Measurements from ENCODE around the gene POPDC3.
A peak's percentile ranks its signal among the peaks of the same experiment; 100 is the strongest.

The POPDC3 gene

GRCh38 chr6:105151644-105152043 is 28.2 kb downstream of the POPDC3 start:
- DNase-seq (ENCODE audit: low spot score), result no peak

DNA sequence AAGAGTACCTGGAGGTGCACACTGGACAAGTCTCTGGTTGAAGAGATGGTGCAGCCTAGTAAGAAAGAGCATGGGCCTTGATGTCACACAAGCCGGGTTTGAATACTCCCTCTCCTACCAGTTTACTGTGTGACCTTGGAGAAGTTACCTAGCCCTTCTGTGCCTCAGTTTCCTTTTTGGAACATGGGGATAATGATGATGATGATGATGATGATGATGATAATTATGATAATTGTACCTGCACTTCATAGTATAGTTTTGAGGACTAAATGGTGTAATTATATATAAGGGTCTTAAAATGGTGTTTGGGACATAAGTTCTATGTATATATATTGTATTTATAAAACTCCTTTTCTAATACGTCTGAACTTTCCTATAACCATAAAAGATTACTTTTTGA is 41.7 kb downstream of the POPDC3 start:
- DNase-seq (ENCODE audit: low spot score), result no peak

GRCh38 chr6:105137388-105137787 is 42.4 kb downstream of the POPDC3 start:
- peak; percentile 9 for DNase-seq (ENCODE audit: low spot score)

DNA sequence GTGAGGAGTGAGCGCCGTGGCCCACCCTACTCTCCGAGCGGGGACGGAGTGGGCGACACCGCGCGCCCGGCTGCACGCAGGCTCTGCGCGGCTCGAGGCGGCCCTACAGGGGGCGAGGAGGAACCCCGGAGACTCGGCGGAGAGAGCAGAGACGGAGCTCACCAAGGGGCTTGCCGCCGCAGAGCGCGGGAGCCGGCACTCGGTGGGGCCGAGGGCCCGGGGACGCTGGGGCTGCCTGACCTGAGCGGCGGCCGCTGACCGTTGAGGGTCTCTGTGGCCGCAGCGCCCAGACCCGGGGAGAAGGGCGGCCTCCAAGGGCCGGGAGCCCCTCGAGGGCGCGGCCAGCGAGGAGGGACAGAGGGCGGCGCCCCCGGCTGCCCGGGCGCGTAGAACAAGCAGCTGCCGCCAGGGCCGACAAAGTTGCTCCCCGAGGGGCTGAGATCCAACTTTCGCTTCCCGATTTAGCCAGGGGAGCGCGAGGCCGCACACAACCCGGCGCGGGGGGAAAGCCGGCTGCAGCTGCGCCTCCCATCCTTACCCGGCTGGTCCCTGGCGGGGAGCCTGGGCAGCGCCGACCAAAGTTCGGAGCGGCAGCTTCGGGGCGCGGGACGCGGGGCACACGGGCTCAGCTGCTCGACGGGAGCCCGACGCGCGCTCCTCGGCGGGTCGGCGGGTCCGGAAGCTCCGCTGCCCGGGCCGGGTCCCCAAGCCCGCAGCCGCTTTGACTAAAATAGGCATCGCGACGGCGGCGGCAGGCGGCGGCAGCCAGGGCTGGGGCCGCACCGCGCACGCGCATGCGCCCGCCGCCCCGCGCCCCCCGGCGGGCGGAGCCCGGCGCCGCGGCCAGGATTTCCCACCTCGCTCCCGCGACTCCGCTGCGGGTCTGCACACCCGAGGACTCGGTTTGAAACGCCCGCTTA is 43.1 kb downstream of the POPDC3 start:
- DNase-seq (ENCODE audit: low spot score), result peak; percentile 61

DNA sequence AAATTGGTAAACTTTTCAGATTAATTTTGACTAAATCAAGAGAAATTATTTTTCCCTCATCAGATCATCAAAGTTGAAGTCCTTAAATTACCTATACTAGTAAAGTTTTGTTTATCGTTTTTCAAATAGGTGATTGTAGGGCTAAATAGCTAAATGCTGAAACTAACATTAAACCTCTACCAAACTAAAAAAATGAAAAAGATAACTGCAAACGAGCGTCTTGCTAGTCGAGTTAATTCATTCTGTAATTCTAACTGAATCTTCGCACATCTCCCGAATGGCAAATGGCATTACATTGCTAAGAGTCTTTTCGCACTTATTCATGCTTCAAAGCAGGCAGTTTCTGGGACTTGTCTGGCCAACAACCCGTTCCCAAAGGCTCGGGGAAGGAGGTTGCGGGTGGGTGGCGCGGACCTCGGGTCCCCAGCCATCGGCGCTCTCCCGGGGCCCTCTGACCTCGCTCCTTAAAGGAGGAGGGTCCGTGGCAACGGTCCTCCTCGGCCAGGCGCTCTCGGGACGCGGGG is 43.8 kb downstream of the POPDC3 start:
- peak; percentile 13 for DNase-seq (ENCODE audit: low spot score)

GRCh38 chr6:105135056-105135455 is 44.8 kb downstream of the POPDC3 start:
- DNase-seq (ENCODE audit: low spot score), result no peak

- DNase-seq (ENCODE audit: low spot score), result no peak
These were observed 57.1 kb downstream of the POPDC3 start for GRCh38 chr6:105122717-105123116.

DNA sequence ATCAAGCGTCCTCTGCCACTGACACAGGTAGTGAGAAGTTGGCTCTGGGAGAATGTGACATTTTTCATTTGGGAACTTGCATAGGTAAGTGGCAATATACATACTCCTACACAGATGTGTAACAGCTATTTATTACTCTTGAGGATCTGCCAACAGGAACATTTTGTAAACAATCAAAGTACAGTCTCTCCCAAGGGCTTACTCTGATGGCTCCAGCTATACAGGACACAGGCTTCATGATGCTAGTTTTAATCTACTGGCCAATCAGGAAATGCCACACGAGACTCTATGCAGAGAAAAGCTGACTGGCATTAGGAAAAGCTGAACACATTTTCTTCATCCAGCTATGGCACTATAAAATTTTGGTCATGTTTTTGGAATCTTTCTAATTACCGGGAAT is 57.8 kb downstream of the POPDC3 start:
- no peak for DNase-seq (ENCODE audit: low spot score)

- no peak for DNase-seq (ENCODE audit: low spot score)
These were observed 59.2 kb downstream of the POPDC3 start for GRCh38 chr6:105120570-105120969.

DNA sequence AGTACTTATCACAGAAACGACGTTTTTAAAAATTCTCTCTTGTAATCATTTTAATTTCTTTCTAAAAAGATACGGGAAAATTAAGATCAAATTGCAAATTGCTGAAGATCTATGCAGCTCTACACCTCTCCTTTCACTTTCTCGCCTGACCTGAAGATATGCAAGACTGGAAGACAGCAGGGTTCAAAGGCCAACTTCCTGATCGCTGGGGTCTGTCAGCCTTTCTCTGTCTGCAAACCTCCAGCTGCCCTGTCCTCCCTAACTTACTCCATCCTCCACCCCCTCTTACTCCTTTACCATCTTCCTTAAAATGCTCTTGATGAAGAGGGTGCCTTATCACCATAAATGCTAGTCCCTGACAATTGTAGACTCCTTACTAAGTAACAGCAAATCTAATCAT is 63.7 kb downstream of the POPDC3 start:
- DNase-seq (ENCODE audit: low spot score), result no peak

DNA sequence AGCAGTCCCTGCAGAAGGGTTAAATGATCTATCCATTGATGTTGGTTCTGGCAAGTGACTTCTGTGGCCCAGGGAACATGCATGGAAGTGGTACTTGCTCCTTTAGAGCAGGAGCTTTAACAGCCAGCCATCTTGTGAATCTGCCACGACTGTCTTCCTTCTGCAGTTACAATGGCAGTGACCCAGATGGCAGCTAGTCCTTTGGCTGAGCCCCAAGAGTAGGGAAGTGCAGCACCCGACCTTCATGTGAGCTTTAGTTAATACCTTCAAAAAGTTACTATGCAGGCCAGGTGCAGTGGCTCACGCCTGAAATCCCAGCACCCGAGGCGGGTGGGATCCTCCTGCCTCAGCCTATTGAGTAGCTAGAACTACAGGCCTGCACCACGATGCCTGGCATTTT is 66.4 kb downstream of the POPDC3 start:
- no peak for DNase-seq (ENCODE audit: low spot score)

GRCh38 chr6:105112577-105112976 is 67.2 kb downstream of the POPDC3 start:
- no peak for DNase-seq (ENCODE audit: low spot score)

GRCh38 chr6:105111871-105112270 is 67.9 kb downstream of the POPDC3 start:
- DNase-seq (ENCODE audit: low spot score), result no peak

DNA sequence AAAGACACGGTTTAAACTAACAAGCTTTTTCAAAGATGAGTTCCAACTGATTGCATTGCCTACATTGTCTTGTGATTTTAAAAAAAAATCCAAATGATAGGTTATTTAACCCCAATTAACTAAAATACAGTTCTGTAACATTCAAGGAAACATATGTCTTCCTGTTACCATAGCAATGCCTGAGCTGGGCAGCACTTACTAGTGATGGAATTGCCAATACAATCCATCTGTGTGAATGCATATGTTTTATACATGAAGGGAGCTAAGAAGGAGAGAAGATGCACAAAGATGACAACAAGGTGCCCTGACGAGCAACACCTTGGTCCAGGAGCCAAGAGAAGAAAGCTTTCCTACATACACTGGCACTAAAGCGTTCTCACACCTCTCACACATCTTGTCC is 68.7 kb downstream of the POPDC3 start:
- DNase-seq (ENCODE audit: low spot score), result no peak

GRCh38 chr6:105109955-105110895 is 69.6 kb downstream of the POPDC3 start:
- DNase-seq (ENCODE audit: low spot score), result no peak

GRCh38 chr6:105108631-105109262 is 71.1 kb downstream of the POPDC3 start:
- DNase-seq (ENCODE audit: low spot score), result no peak

Data from putamen (tissue), 1 donor.